ENCODE measurements around the gene KDM4B. TPM values are rescaled to one million over a fixed set of nuclear protein-coding genes. Genes with fewer than 3 reads are reported as not detected.

KDM4B gene
- total and polyA plus RNA-seq, 10 of the 15 experiments (the other 5 are each of a cell fraction or from before 2014, with no cell fraction given): 0.47 to 49.6 (median 16.2) TPM

DNA sequence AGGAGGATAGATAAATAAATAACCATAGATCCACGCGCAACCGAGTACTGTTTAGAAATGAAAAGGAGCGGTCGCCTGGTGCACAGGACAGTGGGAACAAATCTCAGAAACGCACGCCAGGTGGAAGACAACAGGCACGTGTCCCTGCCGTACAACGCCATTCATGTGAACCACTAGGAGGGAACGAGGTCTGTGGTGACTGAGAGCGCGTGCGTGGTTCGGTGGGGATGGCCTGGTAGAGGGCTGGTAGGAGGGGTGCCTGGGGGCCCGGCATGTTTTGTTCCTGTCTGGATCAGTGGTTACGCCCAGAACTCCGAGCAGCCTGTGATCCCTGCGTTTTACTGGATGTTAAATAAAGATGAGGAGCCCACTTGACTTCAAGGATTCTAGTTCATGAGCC is 111.9 kb downstream of the KDM4B start:
- ATAC-seq (no peak), FAIRE-seq (no peak), DNase-seq (ENCODE audit: low read depth, low spot score) (no peak)
- POLR2A ChIA-PET: no interaction called here
- Histone ChIP-seq H3K27me3 (replicated peaks in 1 of 2; ENCODE audit: control insufficient read depth in 2 of 2, insufficient read depth in 2 of 2, low read length in 1 of 2) (no peaks in the 10 kb centered on the region), H2AFZ (ENCODE audit: control insufficient read depth, low read depth, low read length) (no peak overlapping the region), H4K20me1 (ENCODE audit: control insufficient read depth, insufficient read depth) (no peaks in the 10 kb centered on the region), H3K79me2 (ENCODE audit: control insufficient read depth, insufficient read depth, low read length) (no peaks in the 10 kb centered on the region), H3K9ac (ENCODE audit: control insufficient read depth, insufficient read depth, low read length) (no peak overlapping the region), H3K4me1 (ENCODE audit: control insufficient read depth, insufficient read depth, low read length) (no peaks in the 10 kb centered on the region), H3K9me3 (replicated peaks; ENCODE audit: control insufficient read depth, insufficient read depth, low read length) (no peaks in the 10 kb centered on the region), H3K4me2 (ENCODE audit: control insufficient read depth, insufficient read depth) (no peak overlapping the region), H3K27ac (ENCODE audit: control insufficient read depth, insufficient read depth) (no peak overlapping the region), H3K4me3 (no peak overlapping the region), H3K36me3 (ENCODE audit: control insufficient read depth in 2 of 2, insufficient read depth in 2 of 2, low read length in 1 of 2) (peaks cover 8 to 15% of the 10 kb centered on the region in 2 experiments; a peak in 3 of 4 replicates)
- CTCF ChIA-PET: no interaction called here
- TF ChIP-seq HDAC6 (IDR thresholded peaks at IDR 0.05; ENCODE audit: unreplicated experiment) (no peak), NFYA (IDR thresholded peaks at IDR 0.05; ENCODE audit: borderline replicate concordance, low read depth, low read length) (no peak), CBX3 (IDR thresholded peaks at IDR 0.05; ENCODE audit: borderline replicate concordance, low read depth) (no peak), ZBED1 (IDR thresholded peaks at IDR 0.05; ENCODE audit: borderline replicate concordance) (no peak), ETV6 (conservative IDR thresholded peaks at IDR 0.05 in 1 of 2, IDR thresholded peaks at IDR 0.05 in 1 of 2; ENCODE audit: borderline replicate concordance in 1 of 2, low read depth in 1 of 2) (no peak), SMAD5 (IDR thresholded peaks at IDR 0.05; ENCODE audit: low read depth) (no peak), ASH2L (IDR thresholded peaks at IDR 0.05; ENCODE audit: borderline replicate concordance, low read depth) (no peak), MEF2B (IDR thresholded peaks at IDR 0.05; ENCODE audit: partially characterized antibody, poor library complexity, severe bottlenecking) (no peak)
- TF ChIP-seq, protein P1, sequence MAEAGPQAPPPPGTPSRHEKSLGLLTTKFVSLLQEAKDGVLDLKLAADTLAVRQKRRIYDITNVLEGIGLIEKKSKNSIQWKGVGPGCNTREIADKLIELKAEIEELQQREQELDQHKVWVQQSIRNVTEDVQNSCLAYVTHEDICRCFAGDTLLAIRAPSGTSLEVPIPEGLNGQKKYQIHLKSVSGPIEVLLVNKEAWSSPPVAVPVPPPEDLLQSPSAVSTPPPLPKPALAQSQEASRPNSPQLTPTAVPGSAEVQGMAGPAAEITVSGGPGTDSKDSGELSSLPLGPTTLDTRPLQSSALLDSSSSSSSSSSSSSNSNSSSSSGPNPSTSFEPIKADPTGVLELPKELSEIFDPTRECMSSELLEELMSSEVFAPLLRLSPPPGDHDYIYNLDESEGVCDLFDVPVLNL (IDR thresholded peaks at IDR 0.05; ENCODE audit: low read depth, low read length): no peak
- TF ChIP-seq, protein P2, sequence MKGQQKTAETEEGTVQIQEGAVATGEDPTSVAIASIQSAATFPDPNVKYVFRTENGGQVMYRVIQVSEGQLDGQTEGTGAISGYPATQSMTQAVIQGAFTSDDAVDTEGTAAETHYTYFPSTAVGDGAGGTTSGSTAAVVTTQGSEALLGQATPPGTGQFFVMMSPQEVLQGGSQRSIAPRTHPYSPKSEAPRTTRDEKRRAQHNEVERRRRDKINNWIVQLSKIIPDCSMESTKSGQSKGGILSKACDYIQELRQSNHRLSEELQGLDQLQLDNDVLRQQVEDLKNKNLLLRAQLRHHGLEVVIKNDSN (IDR thresholded peaks at IDR 0.05; ENCODE audit: borderline replicate concordance, extremely low read length, insufficient read depth, low read depth, low read length): no peak
- TF ChIP-seq, protein P3, sequence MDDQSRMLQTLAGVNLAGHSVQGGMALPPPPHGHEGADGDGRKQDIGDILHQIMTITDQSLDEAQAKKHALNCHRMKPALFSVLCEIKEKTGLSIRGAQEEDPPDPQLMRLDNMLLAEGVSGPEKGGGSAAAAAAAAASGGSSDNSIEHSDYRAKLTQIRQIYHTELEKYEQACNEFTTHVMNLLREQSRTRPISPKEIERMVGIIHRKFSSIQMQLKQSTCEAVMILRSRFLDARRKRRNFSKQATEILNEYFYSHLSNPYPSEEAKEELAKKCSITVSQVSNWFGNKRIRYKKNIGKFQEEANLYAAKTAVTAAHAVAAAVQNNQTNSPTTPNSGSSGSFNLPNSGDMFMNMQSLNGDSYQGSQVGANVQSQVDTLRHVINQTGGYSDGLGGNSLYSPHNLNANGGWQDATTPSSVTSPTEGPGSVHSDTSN (IDR thresholded peaks at IDR 0.05; ENCODE audit: insufficient replicate concordance, low read depth, low read length): no peak
- TF ChIP-seq, protein P4, sequence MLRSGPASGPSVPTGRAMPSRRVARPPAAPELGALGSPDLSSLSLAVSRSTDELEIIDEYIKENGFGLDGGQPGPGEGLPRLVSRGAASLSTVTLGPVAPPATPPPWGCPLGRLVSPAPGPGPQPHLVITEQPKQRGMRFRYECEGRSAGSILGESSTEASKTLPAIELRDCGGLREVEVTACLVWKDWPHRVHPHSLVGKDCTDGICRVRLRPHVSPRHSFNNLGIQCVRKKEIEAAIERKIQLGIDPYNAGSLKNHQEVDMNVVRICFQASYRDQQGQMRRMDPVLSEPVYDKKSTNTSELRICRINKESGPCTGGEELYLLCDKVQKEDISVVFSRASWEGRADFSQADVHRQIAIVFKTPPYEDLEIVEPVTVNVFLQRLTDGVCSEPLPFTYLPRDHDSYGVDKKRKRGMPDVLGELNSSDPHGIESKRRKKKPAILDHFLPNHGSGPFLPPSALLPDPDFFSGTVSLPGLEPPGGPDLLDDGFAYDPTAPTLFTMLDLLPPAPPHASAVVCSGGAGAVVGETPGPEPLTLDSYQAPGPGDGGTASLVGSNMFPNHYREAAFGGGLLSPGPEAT (IDR thresholded peaks at IDR 0.05; ENCODE audit: low read depth): no peak
- intact Hi-C loops (cut with micrococcal nuclease; ENCODE audit: unreplicated experiment) (no loop called here), in situ Hi-C loops (cut with MboI) (no loop called here)
- SMC1A ChIA-PET (ENCODE audit: uncharacterized antibody, unreplicated experiment): no interaction called here
- RAD21 ChIA-PET (ENCODE audit: unreplicated experiment): no interaction called here
- WGBS (ENCODE audit: insufficient coverage, insufficient replicate concordance, low lambda C conversion rate, missing lambda C conversion rate): 97% methylated on average over 19 of the region's 19 CpGs
- no TSS peak for BruUV-seq (replicated peaks)

All from GM12878 (cell line).